Activated CD4-positive, alpha-beta memory T cell treated with anti-CD3 and anti-CD28 coated beads, Interleukin-2, amount 10 ng/mL, durations not matched to agents 7 days and 5 days (primary cell): ENCODE data around the gene KIF1A. TPM values are rescaled to one million over a fixed set of nuclear protein-coding genes. Genes with fewer than 3 reads are reported as not detected.
A peak's percentile ranks its signal among the peaks of the same experiment; 100 is the strongest.

ENCODE experiments used
- CTCF ChIA-PET: fragments of 350-600 bp; sonication (Branson Sonifier 250); formaldehyde crosslinking; loops from one replicate; lab custom pipeline; 2021; ENCODE audit warnings: antibody characterized with exemption, inconsistent platforms; lab: Charles Lee
- POLR2A ChIA-PET: fragments of 350-600 bp; sonication (Branson Sonifier 250); formaldehyde crosslinking; loops from one replicate; lab custom pipeline; 2021; ENCODE audit warnings: antibody characterized with exemption; lab: Charles Lee
- DNase-seq: peaks from one replicate; pipeline ENCODE4 v3.0.0-alpha.2; 2020
- H3K27ac Mint-ChIP-seq: one replicate; pipeline ENCODE4 v1.8.0; 2021; ENCODE audit warnings: mild to moderate bottlenecking, mixed read lengths
- H3K27me3 Mint-ChIP-seq: one replicate; pipeline ENCODE4 v1.8.0; 2021; ENCODE audit warnings: mixed read lengths
- H3K36me3 Mint-ChIP-seq: one replicate; pipeline ENCODE4 v1.8.0; 2021; ENCODE audit warnings: low read depth, mixed read lengths
- H3K4me1 Mint-ChIP-seq: one replicate; pipeline ENCODE4 v1.8.0; 2021; ENCODE audit warnings: mixed read lengths
- H3K4me3 Mint-ChIP-seq: one replicate; pipeline ENCODE4 v1.8.0; 2021; ENCODE audit warnings: mild to moderate bottlenecking, mixed read lengths
- H3K9me3 Mint-ChIP-seq: one replicate; pipeline ENCODE4 v1.8.0; 2021; ENCODE audit warnings: mixed read lengths
- total RNA-seq, 2 experiments: library from RNA; stranded (reverse); gene quantifications; one replicate each; pipeline ENCODE4 v1.2.3, GENCODE V29; 2021

KIF1A gene
- total RNA-seq, 2 experiments from 2014 or later = 0.58 to 0.71 TPM

DNA sequence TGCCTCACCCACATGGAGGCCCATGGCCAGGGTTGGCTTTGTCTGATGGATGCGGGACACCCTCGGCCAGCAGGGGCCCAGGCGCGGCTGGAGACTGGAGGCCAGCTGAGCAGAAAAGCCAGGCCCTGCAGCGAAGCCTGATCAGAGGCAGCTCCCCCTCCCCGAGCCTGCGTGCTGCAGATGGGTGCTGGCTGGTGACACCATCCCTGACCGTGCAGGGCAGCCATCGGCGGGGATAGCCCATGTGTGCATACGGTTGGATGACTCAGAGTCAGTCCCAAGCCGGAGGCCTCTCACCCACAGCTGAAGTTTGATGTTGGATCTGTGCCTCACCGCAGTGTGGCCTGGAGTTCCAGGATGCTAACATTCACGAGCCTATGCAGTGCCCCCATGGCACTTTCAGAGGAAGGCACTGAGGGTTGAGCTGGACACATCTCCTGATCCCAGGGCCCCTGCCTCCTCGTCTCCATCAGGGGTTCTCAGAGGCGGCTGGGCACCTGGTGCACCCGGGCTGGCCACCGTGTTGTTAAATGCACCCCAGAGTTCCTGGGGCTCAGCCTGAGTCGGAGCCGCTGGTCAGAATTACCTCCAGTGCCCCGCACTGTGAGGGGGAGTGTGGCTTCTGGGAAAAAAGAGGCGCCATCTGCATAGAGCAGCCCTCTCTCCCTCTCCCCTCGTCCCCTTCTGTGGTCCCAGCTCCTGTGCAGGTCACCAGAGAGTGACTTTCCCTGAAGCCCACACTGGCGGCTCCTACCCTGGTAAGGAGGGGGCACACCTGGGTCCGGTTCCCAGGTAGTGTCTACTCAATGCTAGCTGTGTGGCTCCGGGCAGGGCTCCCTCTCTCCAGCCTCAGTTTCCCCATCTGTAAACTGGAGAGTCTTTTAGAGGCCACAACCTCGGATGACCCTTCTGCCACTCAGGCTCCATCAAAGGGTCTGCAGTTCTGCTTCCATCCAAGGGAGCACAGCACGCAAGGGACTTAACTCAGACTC, 19.4 kb upstream of the KIF1A start:
- no peaks in the 10 kb centered on the region for H3K36me3 Mint-ChIP-seq
- H3K4me3 Mint-ChIP-seq = no peak overlapping the region
- CTCF ChIA-PET = interaction anchor here (0.6 to 1.8 kb wide), 4 partner anchors 29 to 325 kb away, joined by 3 to 11 read pairs (median 6); partner anchors contain the start of gene CAPN10
- POLR2A ChIA-PET = interaction anchor here (0.6 kb wide), 1 partner anchor 179 kb away, joined by 3 read pairs; no protein-coding TSS in a partner anchor
- peaks cover 12% of the 10 kb centered on the region for H3K27me3 Mint-ChIP-seq
- H3K9me3 Mint-ChIP-seq = no peaks in the 10 kb centered on the region
- no peak for DNase-seq
- no peaks in the 10 kb centered on the region for H3K4me1 Mint-ChIP-seq
- H3K27ac Mint-ChIP-seq = no peak overlapping the region

GRCh38 chr2:240837621-240838020, 17.6 kb upstream of the KIF1A start:
- Mint-ChIP-seq H3K4me3 (no peak overlapping the region), H3K27ac (no peak overlapping the region), H3K4me1 (no peaks in the 10 kb centered on the region), H3K36me3 (no peaks in the 10 kb centered on the region), H3K27me3 (peaks cover 4% of the 10 kb centered on the region), H3K9me3 (no peaks in the 10 kb centered on the region)
- no peak for DNase-seq
- ChIA-PET POLR2A (no interaction called here), CTCF (no interaction called here)

GRCh38 chr2:240836781-240837467, 16.9 kb upstream of the KIF1A start:
- Mint-ChIP-seq H3K27ac (no peak overlapping the region), H3K9me3 (no peaks in the 10 kb centered on the region), H3K36me3 (no peaks in the 10 kb centered on the region), H3K4me3 (no peak overlapping the region), H3K4me1 (peaks cover 1% of the 10 kb centered on the region), H3K27me3 (peaks cover 4% of the 10 kb centered on the region)
- CTCF ChIA-PET = no interaction called here
- POLR2A ChIA-PET = no interaction called here
- DNase-seq = no peak

DNA sequence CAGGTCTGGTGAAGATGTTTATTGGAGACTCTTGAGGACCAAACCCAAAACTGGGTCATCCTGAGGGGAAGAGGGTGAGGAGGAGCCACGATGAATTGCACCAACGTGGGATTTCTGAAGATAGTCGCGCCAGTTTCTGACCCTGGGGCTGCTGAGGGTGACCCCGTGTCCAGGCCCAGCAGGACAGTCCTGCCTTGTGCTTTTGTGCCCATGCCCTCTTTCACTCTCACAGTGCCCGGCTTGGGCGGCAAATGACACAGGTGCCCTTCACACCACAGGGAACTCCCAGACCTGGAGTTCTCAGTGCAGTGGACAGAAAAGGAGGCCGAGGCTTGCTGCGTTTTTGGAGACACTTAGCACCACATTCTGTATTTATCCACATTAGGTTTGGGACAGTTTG, 15.5 kb upstream of the KIF1A start:
- POLR2A ChIA-PET = no interaction called here
- H3K27ac Mint-ChIP-seq = no peak overlapping the region

DNA sequence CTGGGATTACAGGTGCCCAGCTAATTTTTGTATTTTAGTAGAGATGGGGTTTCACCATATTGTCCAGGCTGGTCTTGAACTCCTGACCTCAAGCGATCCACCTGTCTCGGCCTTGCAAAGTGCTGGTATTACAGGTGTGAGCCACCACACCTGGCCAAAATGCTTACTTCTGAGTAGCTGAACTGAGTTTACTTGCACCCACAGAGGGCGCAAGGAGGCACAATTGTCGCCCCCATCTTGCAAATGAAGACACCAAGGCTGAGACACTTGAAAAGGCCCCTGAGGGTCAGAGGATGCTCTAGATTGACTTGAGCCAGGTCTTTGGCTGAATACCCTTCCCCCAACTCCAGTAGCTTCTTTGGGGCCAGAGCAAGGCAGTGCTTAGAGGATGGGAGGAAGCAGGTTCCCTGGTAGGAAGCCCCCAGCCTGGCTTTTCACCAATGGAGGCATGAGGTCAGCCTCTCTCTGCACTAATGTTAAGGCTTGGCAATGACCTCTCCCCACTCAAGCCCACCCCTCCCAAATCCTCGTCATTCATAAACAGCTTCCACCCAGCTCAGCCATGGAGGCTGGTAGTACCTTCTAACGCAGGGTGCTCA, 14.5 kb upstream of the KIF1A start:
- no peak overlapping the region for H3K27ac Mint-ChIP-seq
- POLR2A ChIA-PET = no interaction called here
- CTCF ChIA-PET = interaction anchor here (0.6 kb wide), 1 partner anchor 102 kb away, joined by 3 read pairs; no protein-coding TSS in a partner anchor
- no peaks in the 10 kb centered on the region for H3K9me3 Mint-ChIP-seq
- no peak for DNase-seq
- H3K4me1 Mint-ChIP-seq = peaks cover 7% of the 10 kb centered on the region
- H3K36me3 Mint-ChIP-seq = no peaks in the 10 kb centered on the region
- peaks cover 16% of the 10 kb centered on the region for H3K27me3 Mint-ChIP-seq
- H3K4me3 Mint-ChIP-seq = no peak overlapping the region

More for the DNA sequence above, 15.5 kb upstream of the KIF1A start:
- Mint-ChIP-seq H3K36me3 (no peaks in the 10 kb centered on the region), H3K9me3 (no peaks in the 10 kb centered on the region), H3K4me1 (peaks cover 7% of the 10 kb centered on the region), H3K27me3 (peaks cover 10% of the 10 kb centered on the region), H3K4me3 (no peak overlapping the region)
- DNase-seq = no peak
- CTCF ChIA-PET = no interaction called here

DNA sequence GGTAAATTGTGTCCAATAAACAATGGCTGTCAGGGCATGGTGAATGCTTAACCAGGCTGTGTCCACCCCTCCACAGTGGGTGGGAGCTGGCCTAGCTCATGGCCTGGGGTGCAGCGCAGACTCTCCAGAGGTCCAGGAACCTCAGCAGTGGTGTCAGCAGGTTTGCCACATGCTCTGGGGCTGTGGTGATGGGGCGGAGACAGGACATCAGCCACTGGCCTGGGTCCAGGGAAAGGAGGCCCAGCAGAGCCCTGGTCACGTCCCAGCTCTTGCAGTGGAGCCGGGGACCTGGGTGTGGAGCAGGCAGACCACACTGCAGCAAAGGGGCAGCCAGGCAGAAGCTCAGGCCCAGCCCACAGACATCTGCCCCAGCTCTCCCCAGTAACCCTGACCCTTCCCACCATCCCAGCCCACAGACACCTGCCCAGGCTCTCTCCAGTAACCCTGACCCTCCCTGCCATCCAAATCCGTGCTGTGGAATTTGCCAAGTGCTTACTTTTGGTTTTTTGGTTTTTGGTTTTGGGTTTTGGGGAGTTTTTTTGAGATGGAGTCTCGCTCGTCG, 13.8 kb upstream of the KIF1A start:
- H3K4me3 Mint-ChIP-seq = no peak overlapping the region
- peaks cover 20% of the 10 kb centered on the region for H3K27me3 Mint-ChIP-seq
- ChIA-PET POLR2A (no interaction called here), CTCF (no interaction called here)
- H3K9me3 Mint-ChIP-seq = no peaks in the 10 kb centered on the region
- no peaks in the 10 kb centered on the region for H3K36me3 Mint-ChIP-seq
- no peak for DNase-seq
- peaks cover 7% of the 10 kb centered on the region for H3K4me1 Mint-ChIP-seq
- H3K27ac Mint-ChIP-seq = no peak overlapping the region

DNA sequence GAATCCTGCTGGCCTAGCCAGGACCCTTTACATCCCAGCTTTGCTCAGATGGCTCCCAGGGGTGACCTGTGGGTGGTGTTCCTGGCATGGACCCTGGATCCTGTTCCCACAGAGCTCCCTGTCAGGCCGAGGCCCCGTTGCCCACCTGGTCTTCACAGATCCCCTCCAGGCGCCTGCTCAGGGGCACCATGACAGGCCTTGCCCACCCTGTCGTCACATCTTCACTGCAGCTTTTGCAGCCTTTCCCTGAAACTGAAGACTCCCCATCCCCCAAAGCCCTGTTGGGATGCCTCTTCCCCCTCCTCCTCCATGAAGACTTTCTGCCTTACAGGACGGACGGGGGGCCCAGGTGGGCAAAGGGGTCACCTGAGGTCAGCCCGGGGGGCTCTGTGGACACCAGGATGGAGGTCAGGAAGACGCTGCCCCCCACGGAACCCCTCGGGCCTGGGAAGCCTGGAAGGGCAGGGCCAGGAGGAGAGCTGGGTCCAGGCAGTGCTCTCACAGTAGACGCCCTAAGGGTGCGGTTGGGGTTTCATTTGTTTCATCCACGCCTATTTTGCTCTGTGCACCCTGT, 13.0 kb upstream of the KIF1A start:
- DNase-seq = no peak
- peaks cover 7% of the 10 kb centered on the region for H3K4me1 Mint-ChIP-seq
- H3K27me3 Mint-ChIP-seq = peaks cover 24% of the 10 kb centered on the region
- no peaks in the 10 kb centered on the region for H3K9me3 Mint-ChIP-seq
- ChIA-PET CTCF (no interaction called here), POLR2A (interaction anchor here (1.5 kb wide), 1 partner anchor 11 kb away, joined by 3 read pairs; no protein-coding TSS in a partner anchor)
- no peak overlapping the region for H3K27ac Mint-ChIP-seq
- H3K4me3 Mint-ChIP-seq = no peak overlapping the region
- no peaks in the 10 kb centered on the region for H3K36me3 Mint-ChIP-seq

DNA sequence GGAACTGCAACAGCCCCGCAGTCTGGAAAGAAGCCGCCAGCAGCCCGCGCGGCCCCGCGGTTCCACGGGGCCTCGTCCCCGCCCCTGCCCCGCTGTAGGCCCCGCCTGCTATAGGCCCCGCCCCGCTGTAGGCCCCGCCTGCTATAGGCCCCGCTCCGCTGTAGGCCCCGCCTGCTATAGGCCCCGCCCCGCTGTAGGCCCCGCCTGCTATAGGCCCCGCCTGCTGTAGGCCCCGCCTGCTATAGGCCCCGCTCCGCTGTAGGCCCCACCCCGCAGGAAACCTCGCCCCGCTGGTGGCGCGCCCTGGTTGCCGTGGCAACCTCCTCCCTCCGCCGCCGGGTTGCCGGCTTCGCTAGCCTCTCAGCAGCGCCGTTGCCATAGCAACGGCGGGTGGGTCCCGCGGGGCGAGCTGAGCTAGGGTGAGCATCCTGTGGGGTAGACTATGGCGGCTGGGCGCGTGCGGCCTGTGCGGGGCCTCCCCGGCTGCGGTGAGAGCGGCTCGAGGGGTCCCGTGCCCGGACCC, 12.2 kb upstream of the KIF1A start:
- POLR2A ChIA-PET = interaction anchor here (1.5 kb wide), 1 partner anchor 10 kb away, joined by 3 read pairs; no protein-coding TSS in a partner anchor

DNA sequence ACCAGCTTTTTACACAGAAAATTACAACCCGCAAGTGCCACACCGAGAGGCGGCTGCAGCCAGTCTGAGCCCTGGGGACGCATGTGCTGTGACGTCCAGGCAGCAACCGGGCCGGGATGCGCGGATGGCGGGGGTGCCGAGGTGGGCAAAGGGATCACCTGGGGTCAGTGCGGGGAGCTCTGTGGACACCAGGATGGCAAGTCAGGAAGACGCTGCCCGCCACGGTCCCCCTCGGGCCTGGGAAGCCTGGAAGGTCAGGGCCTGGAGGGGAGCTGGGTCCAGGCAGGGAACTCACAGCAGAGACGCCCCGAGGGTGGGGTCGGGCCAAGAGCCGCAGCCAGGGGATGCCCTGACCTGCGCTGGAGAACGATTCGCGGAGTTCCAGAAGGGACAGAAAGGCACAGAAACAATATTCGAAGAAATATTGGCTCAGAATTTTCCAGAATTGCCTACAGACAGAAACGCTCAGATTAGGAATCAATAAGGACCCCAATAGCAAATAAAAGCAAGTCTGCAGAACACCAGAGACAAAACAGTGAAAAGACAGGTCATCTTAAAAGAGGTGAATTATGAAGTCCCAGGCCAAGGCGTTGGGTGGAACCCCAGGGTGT, 11.7 kb upstream of the KIF1A start:
- H3K4me1 Mint-ChIP-seq = peaks cover 7% of the 10 kb centered on the region
- H3K27ac Mint-ChIP-seq = no peak overlapping the region
- ChIA-PET POLR2A (interaction anchor here (1.0 to 1.5 kb wide), 2 partner anchors 10 to 245 kb away, joined by 3 read pairs; partner anchors contain the start of gene CAPN10), CTCF (no interaction called here)
- no peaks in the 10 kb centered on the region for H3K36me3 Mint-ChIP-seq
- H3K9me3 Mint-ChIP-seq = no peaks in the 10 kb centered on the region
- peak overlapping the region; percentile 30 for H3K4me3 Mint-ChIP-seq
- H3K27me3 Mint-ChIP-seq = peaks cover 31% of the 10 kb centered on the region
- DNase-seq = no peak

More for the DNA sequence above, 12.2 kb upstream of the KIF1A start:
- CTCF ChIA-PET = no interaction called here
- DNase-seq = peak; percentile 98
- H3K27ac Mint-ChIP-seq = no peak overlapping the region
- peaks cover 7% of the 10 kb centered on the region for H3K4me1 Mint-ChIP-seq
- H3K9me3 Mint-ChIP-seq = no peaks in the 10 kb centered on the region
- H3K36me3 Mint-ChIP-seq = no peaks in the 10 kb centered on the region
- H3K4me3 Mint-ChIP-seq = no peak overlapping the region
- H3K27me3 Mint-ChIP-seq = peaks cover 25% of the 10 kb centered on the region

- H3K27ac Mint-ChIP-seq = no peak overlapping the region
- H3K27me3 Mint-ChIP-seq = peaks cover 76% of the 10 kb centered on the region
- H3K36me3 Mint-ChIP-seq = no peaks in the 10 kb centered on the region
- DNase-seq = no peak
- H3K9me3 Mint-ChIP-seq = no peaks in the 10 kb centered on the region
- peaks cover 8% of the 10 kb centered on the region for H3K4me1 Mint-ChIP-seq
- CTCF ChIA-PET = interaction anchor here (0.7 kb wide), 1 partner anchor 72 kb away, joined by 3 read pairs; no protein-coding TSS in a partner anchor
- POLR2A ChIA-PET = no interaction called here
- H3K4me3 Mint-ChIP-seq = no peak overlapping the region
These were observed 5.5 kb upstream of the KIF1A start for GRCh38 chr2:240825476-240825875.

- no peaks in the 10 kb centered on the region for H3K9me3 Mint-ChIP-seq
- peaks cover 66% of the 10 kb centered on the region for H3K27me3 Mint-ChIP-seq
- peaks cover 8% of the 10 kb centered on the region for H3K4me1 Mint-ChIP-seq
- POLR2A ChIA-PET = no interaction called here
- H3K27ac Mint-ChIP-seq = no peak overlapping the region
- CTCF ChIA-PET = no interaction called here
- peak; percentile 5 for DNase-seq
- no peak overlapping the region for H3K4me3 Mint-ChIP-seq
- no peaks in the 10 kb centered on the region for H3K36me3 Mint-ChIP-seq
These were observed 3.7 kb upstream of the KIF1A start for GRCh38 chr2:240823449-240824336.
